SK-N-SH (cell line): ENCODE results near the gene FOXG1. TPM values are rescaled to one million over a fixed set of nuclear protein-coding genes. Genes with fewer than 3 reads are reported as not detected.

Source experiments
- CTCF ChIA-PET: fragments of 300-600, 350-600 bp; formaldehyde crosslinking; extraction: SDS; loops from one replicate; lab custom pipeline; 2021; lab: Yijun Ruan, JAX
- POLR2A ChIA-PET: fragments of 350-600 bp; sonication (Branson Sonifier 250); formaldehyde crosslinking; extraction: SDS; loops from one replicate; lab custom pipeline; 2020; ENCODE audit warnings: antibody characterized with exemption, inconsistent platforms; lab: Yijun Ruan, JAX
- DNase-seq: peaks from one replicate; pipeline ENCODE4 v3.0.0; 2012
- H2AFZ ChIP-seq: fragments of 200-600 bp; sonication (generic); 2 replicates; pipeline ENCODE4 v1.8.1; 2016; ENCODE audit warnings: antibody characterized with exemption, mild to moderate bottlenecking, low read depth
- H3F3A ChIP-seq: fragments of 200-600 bp; sonication (generic); replicated peaks from 2 replicates; pipeline ENCODE3; 2016; ENCODE audit warnings: antibody characterized with exemption, mild to moderate bottlenecking; ENCODE audit not compliant: insufficient read depth
- H3K27ac ChIP-seq, 2 experiments: fragments of 200-500 bp in 1 of 2; fragments of 200-600 bp in 1 of 2; sonication (Bioruptor generic) in 1 of 2; sonication (generic), shearing (Covaris generic) in 1 of 2; 2 replicates each; pipeline versions ENCODE4 v1.5.1 to v1.6.1; 2014 to 2016; ENCODE audit warnings: low read depth in 2 of 2, inconsistent platforms in 1 of 2, low read length in 1 of 2, mild to moderate bottlenecking in 1 of 2, mixed read lengths in 1 of 2
- H3K27me3 ChIP-seq: fragments of 200-600 bp; sonication (generic), shearing (Covaris generic); 2 replicates; pipeline ENCODE4 v1.6.1; 2016; ENCODE audit warnings: mixed run types; ENCODE audit not compliant: insufficient read depth
- H3K36me3 ChIP-seq, 2 experiments: fragments of 200-500 bp in 1 of 2; fragments of 200-600 bp in 1 of 2; sonication (Bioruptor generic) in 1 of 2; sonication (generic) in 1 of 2; replicated peaks in 1 of 2; 2 replicates each; pipeline versions ENCODE3 to v1.5.1; 2014 to 2016; ENCODE audit warnings: low read length in 1 of 2, mild to moderate bottlenecking in 1 of 2; ENCODE audit not compliant: insufficient read depth in 2 of 2, control insufficient read depth in 1 of 2
- H3K4me1 ChIP-seq, 2 experiments: fragments of 200-500 bp in 1 of 2; fragments of 200-600 bp in 1 of 2; sonication (Bioruptor generic) in 1 of 2; sonication (generic), shearing (Covaris generic) in 1 of 2; 2 replicates each; pipeline versions ENCODE4 v1.5.1 to v1.6.1; 2014 to 2016; ENCODE audit warnings: low read depth in 1 of 2, low read length in 1 of 2, mixed run types in 1 of 2; ENCODE audit not compliant: insufficient read depth in 2 of 2, control insufficient read depth in 1 of 2
- H3K4me2 ChIP-seq: fragments of 200-600 bp; sonication (generic), shearing (Covaris generic); 2 replicates; pipeline ENCODE4 v1.6.1; 2017; ENCODE audit warnings: mixed run types
- H3K4me3 ChIP-seq, 2 experiments: fragments of 200-500 bp in 1 of 2; fragments of 200-600 bp in 1 of 2; sonication (Bioruptor generic) in 1 of 2; sonication (generic), shearing (Covaris generic) in 1 of 2; 2 replicates each; pipeline versions ENCODE4 v1.5.1 to v1.8.1; 2014 to 2016; ENCODE audit warnings: low read depth in 2 of 2, inconsistent platforms in 1 of 2, low read length in 1 of 2, mild to moderate bottlenecking in 1 of 2, mixed read lengths in 1 of 2, moderate library complexity in 1 of 2
- H3K79me2 ChIP-seq: fragments of 200-600 bp; sonication (generic); 2 replicates; pipeline ENCODE4 v1.8.1; 2017; ENCODE audit warnings: mild to moderate bottlenecking; ENCODE audit not compliant: insufficient read depth
- H3K9ac ChIP-seq: fragments of 200-600 bp; sonication (generic); 2 replicates; pipeline ENCODE4 v1.6.1; 2017; ENCODE audit warnings: mixed run types
- H3K9me2 ChIP-seq: fragments of 200-600 bp; sonication (generic); 2 replicates; pipeline ENCODE4 v1.6.1; 2017; ENCODE audit warnings: mixed run types
- H3K9me3 ChIP-seq: fragments of 200-600 bp; sonication (generic); 2 replicates; pipeline ENCODE4 v1.6.1; 2017; ENCODE audit warnings: mixed run types, mild to moderate bottlenecking, moderate library complexity
- H4K20me1 ChIP-seq: fragments of 200-600 bp; sonication (generic); 2 replicates; pipeline ENCODE4 v1.6.1; 2017; ENCODE audit warnings: mild to moderate bottlenecking, mixed run types; ENCODE audit not compliant: insufficient read depth
- CHD2 ChIP-seq: fragments of 150-350 bp; IDR thresholded peaks from 2 replicates; pipeline ENCODE4 v1.6.1; 2018; ENCODE audit warnings: low read length; ENCODE audit not compliant: partially characterized antibody
- CTCF ChIP-seq: fragments of 200-600 bp; sonication (generic); IDR thresholded peaks from 2 replicates; pipeline ENCODE4 v1.6.1; 2017; ENCODE audit warnings: antibody characterized with exemption, mild to moderate bottlenecking, moderate library complexity
- ELF1 ChIP-seq: IDR thresholded peaks from 2 replicates; pipeline ENCODE4 v1.4.0; 2012
- FOSL2 ChIP-seq: IDR thresholded peaks from 2 replicates; pipeline ENCODE4 v1.4.0; 2012; ENCODE audit warnings: low read depth, mild to moderate bottlenecking, moderate library complexity, borderline replicate concordance
- FOXM1 ChIP-seq: IDR thresholded peaks from 2 replicates; pipeline ENCODE4 v1.4.0; 2012; ENCODE audit warnings: low read depth, mild to moderate bottlenecking
- MXI1 ChIP-seq: IDR thresholded peaks from 2 replicates; pipeline ENCODE4 v1.6.1; 2012; ENCODE audit warnings: mild to moderate bottlenecking, low read depth, low read length, improper control_type of control experiment
- NFIC ChIP-seq: IDR thresholded peaks from 2 replicates; pipeline ENCODE4 v1.4.0; 2012; ENCODE audit warnings: borderline replicate concordance
- POLR2AphosphoS5 ChIP-seq: IDR thresholded peaks from 2 replicates; pipeline ENCODE4 v1.6.1; 2012; ENCODE audit warnings: low read depth, low read length
- RCOR1 ChIP-seq: fragments of 150-350 bp; IDR thresholded peaks from 2 replicates; pipeline ENCODE4 v1.6.1; 2017; ENCODE audit warnings: antibody characterized with exemption, low read length
- REST ChIP-seq: IDR thresholded peaks from 2 replicates; pipeline ENCODE4 v1.6.1; 2012; ENCODE audit warnings: mild to moderate bottlenecking, low read depth, low read length, moderate library complexity
- RXRA ChIP-seq: IDR thresholded peaks from 2 replicates; pipeline ENCODE4 v1.4.0; 2012; ENCODE audit warnings: low read depth, mild to moderate bottlenecking, borderline replicate concordance
- SIN3A ChIP-seq: IDR thresholded peaks from 2 replicates; pipeline ENCODE4 v1.6.1; 2012; ENCODE audit warnings: low read depth, mild to moderate bottlenecking, low read length, moderate library complexity, borderline replicate concordance
- SMC3 ChIP-seq: IDR thresholded peaks from 2 replicates; pipeline ENCODE4 v1.6.1; 2012; ENCODE audit warnings: low read depth, low read length, improper control_type of control experiment
- TAF1 ChIP-seq: IDR thresholded peaks from 2 replicates; pipeline ENCODE4 v1.6.1; 2012; ENCODE audit warnings: low read depth, mild to moderate bottlenecking, low read length, moderate library complexity, borderline replicate concordance
- TEAD4 ChIP-seq: IDR thresholded peaks from 2 replicates; pipeline ENCODE4 v1.4.0; 2012; ENCODE audit warnings: mild to moderate bottlenecking, borderline replicate concordance; ENCODE audit not compliant: insufficient read depth
- WGBS: methylation state at CpG from one replicate; pipeline ENCODE4 v1.1.6; 2017; ENCODE audit warnings: low lambda C conversion rate; 5-methylcytosine and 5-hydroxymethylcytosine counted together
- polyA plus RNA-seq, 3 experiments: library from polyadenylated mRNA; depleted of rRNA; stranded (reverse); fragments of >200 nt; gene quantifications; 2 replicates each; pipeline ENCODE4 v1.2.3, GENCODE V29; 2012

The FOXG1 gene
- polyA plus RNA-seq, 1 of the 3 experiments (the other 2 are of a cell fraction): not detected

GRCh38 chr14:28765831-28766468, 637 bp upstream of the FOXG1 start:
- CTCF ChIA-PET: interaction anchor here (3.6 kb wide), 1 partner anchor 9 kb away, joined by 15 read pairs; no protein-coding TSS in a partner anchor
- POLR2A ChIA-PET: no interaction called here
- Histone ChIP-seq H2AFZ (no peak overlapping the region), H3K4me1 (no peaks in the 10 kb centered on the region), H3F3A (no peaks in the 10 kb centered on the region), H3K36me3 (no peaks in the 10 kb centered on the region), H3K9ac (no peak overlapping the region), H4K20me1 (no peaks in the 10 kb centered on the region), H3K9me3 (no peaks in the 10 kb centered on the region), H3K79me2 (no peaks in the 10 kb centered on the region), H3K9me2 (no peaks in the 10 kb centered on the region), H3K27me3 (peaks cover 70% of the 10 kb centered on the region), H3K4me2 (peak overlapping the region; percentile 15; the same call in 1 of the 2 replicates), H3K27ac (no peak overlapping the region), H3K4me3 (no peak overlapping the region)
- 13% methylated on average over 31 of the region's 33 CpGs for WGBS
- no peak for TF ChIP-seq FOSL2
- TF ChIP-seq MXI1: no peak
- no peak for TF ChIP-seq CTCF
- no peak for TF ChIP-seq SIN3A
- TF ChIP-seq SMC3: no peak
- no peak for TF ChIP-seq TEAD4
- no peak for TF ChIP-seq NFIC
- no peak for TF ChIP-seq RXRA
- TF ChIP-seq RCOR1: no peak
- TF ChIP-seq TAF1: no peak
- TF ChIP-seq POLR2AphosphoS5: no peak
- no peak for TF ChIP-seq FOXM1
- no peak for TF ChIP-seq REST
- no peak for TF ChIP-seq ELF1
- TF ChIP-seq CHD2: no peak
- DNase-seq: peak; percentile 41
